ENCODE results near the gene CPNE5. TPM values are rescaled to one million over a fixed set of nuclear protein-coding genes. Genes with fewer than 3 reads are reported as not detected.
A peak's percentile ranks its signal among the peaks of the same experiment; 100 is the strongest.

The CPNE5 gene
- total RNA-seq, 1 donor from 2014 or later: not detected

DNA sequence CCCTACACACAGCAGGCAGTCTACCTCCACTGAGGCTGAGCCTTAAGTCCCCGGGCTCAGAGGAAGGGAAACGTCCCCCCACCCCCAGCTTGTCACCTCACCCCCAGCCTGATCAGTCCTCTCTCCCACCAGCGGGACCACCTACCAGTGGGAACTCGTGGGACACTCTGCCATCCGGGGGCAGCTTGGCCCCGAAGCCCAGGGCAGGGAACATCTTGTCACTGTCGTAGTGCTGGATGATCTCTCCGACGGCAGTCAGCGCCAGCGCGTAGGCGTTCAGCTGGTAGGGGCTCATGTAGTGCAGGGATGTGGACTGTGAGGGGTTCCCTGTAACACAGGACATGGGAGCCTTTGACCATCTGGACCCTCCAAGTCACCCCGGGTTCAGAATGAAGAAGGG, 93.0 kb downstream of the CPNE5 start:
- Histone ChIP-seq H3K9ac (no peak overlapping the region), H2AFZ (replicated peaks) (no peak overlapping the region), H3K4me1 (peaks cover 4% of the 10 kb centered on the region), H3K4me2 (no peak overlapping the region), H3K9me3 (ENCODE audit: low read depth) (no peaks in the 10 kb centered on the region), H3K79me2 (ENCODE audit: low read depth) (no peaks in the 10 kb centered on the region), H3K27ac (no peak overlapping the region), H3K27me3 (no peaks in the 10 kb centered on the region), H3K4me3 (no peak overlapping the region), H4K20me1 (ENCODE audit: low read depth) (no peaks in the 10 kb centered on the region), H3K36me3 (no peaks in the 10 kb centered on the region), H3F3A (ENCODE audit: low read depth) (no peaks in the 10 kb centered on the region)
- Mint-ChIP-seq H3K9me3 (peaks cover 12% of the 10 kb centered on the region), H3K27ac (peak overlapping the region; percentile 26), H3K36me3 (no peaks in the 10 kb centered on the region), H3K27me3 (ENCODE audit: insufficient read depth, low read depth) (peaks cover 10% of the 10 kb centered on the region), H3K4me3 (no peak overlapping the region), H3K4me1 (peaks cover 4% of the 10 kb centered on the region)
- TF ChIP-seq, protein P1, sequence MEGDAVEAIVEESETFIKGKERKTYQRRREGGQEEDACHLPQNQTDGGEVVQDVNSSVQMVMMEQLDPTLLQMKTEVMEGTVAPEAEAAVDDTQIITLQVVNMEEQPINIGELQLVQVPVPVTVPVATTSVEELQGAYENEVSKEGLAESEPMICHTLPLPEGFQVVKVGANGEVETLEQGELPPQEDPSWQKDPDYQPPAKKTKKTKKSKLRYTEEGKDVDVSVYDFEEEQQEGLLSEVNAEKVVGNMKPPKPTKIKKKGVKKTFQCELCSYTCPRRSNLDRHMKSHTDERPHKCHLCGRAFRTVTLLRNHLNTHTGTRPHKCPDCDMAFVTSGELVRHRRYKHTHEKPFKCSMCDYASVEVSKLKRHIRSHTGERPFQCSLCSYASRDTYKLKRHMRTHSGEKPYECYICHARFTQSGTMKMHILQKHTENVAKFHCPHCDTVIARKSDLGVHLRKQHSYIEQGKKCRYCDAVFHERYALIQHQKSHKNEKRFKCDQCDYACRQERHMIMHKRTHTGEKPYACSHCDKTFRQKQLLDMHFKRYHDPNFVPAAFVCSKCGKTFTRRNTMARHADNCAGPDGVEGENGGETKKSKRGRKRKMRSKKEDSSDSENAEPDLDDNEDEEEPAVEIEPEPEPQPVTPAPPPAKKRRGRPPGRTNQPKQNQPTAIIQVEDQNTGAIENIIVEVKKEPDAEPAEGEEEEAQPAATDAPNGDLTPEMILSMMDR (IDR thresholded peaks at IDR 0.05): no peak
- TF ChIP-seq EZH2phosphoT487 (IDR thresholded peaks at IDR 0.05): no peak
- no peak for TF ChIP-seq EZH2 (IDR thresholded peaks at IDR 0.05)
- no peak for DNase-seq (ENCODE audit: low spot score)

GRCh38 chr6:36745836-36746235, 93.4 kb downstream of the CPNE5 start:
- Mint-ChIP-seq H3K4me1 (peaks cover 4% of the 10 kb centered on the region), H3K27me3 (ENCODE audit: insufficient read depth, low read depth) (peaks cover 9% of the 10 kb centered on the region), H3K4me3 (no peak overlapping the region), H3K27ac (no peak overlapping the region), H3K9me3 (peaks cover 12% of the 10 kb centered on the region), H3K36me3 (no peaks in the 10 kb centered on the region)
- no peak overlapping the region for H3K9ac ChIP-seq
- H3K27ac ChIP-seq: no peak overlapping the region
- H4K20me1 ChIP-seq (ENCODE audit: low read depth): no peaks in the 10 kb centered on the region
- H3K4me2 ChIP-seq: no peak overlapping the region
- no peak overlapping the region for H2AFZ ChIP-seq (replicated peaks)
- H3K4me3 ChIP-seq: no peak overlapping the region
- no peaks in the 10 kb centered on the region for H3K36me3 ChIP-seq
- H3F3A ChIP-seq (ENCODE audit: low read depth): no peaks in the 10 kb centered on the region
- peaks cover 4% of the 10 kb centered on the region for H3K4me1 ChIP-seq
- H3K9me3 ChIP-seq (ENCODE audit: low read depth): no peaks in the 10 kb centered on the region
- DNase-seq (ENCODE audit: low spot score): no peak
- TF ChIP-seq EZH2phosphoT487 (IDR thresholded peaks at IDR 0.05) (no peak), EZH2 (IDR thresholded peaks at IDR 0.05) (no peak)
- TF ChIP-seq, protein P1 (IDR thresholded peaks at IDR 0.05): no peak
- no peaks in the 10 kb centered on the region for H3K27me3 ChIP-seq
- H3K79me2 ChIP-seq (ENCODE audit: low read depth): no peaks in the 10 kb centered on the region

- no peak overlapping the region for H3K4me3 Mint-ChIP-seq
- peaks cover 4% of the 10 kb centered on the region for H3K4me1 Mint-ChIP-seq
- H3K36me3 Mint-ChIP-seq: no peaks in the 10 kb centered on the region
- no peak for DNase-seq (ENCODE audit: low spot score)
- H3K4me3 ChIP-seq: no peak overlapping the region
- no peak overlapping the region for H3K4me2 ChIP-seq
- H3K27ac Mint-ChIP-seq: peak overlapping the region; percentile 33
- H3K9me3 Mint-ChIP-seq: peaks cover 9% of the 10 kb centered on the region
- H3K9ac ChIP-seq: no peak overlapping the region
- TF ChIP-seq EZH2 (IDR thresholded peaks at IDR 0.05): no peak
- TF ChIP-seq, protein P1 (IDR thresholded peaks at IDR 0.05): no peak
- TF ChIP-seq EZH2phosphoT487 (IDR thresholded peaks at IDR 0.05): no peak
- H2AFZ ChIP-seq (replicated peaks): no peak overlapping the region
- peaks cover 8% of the 10 kb centered on the region for H3K27me3 Mint-ChIP-seq (ENCODE audit: insufficient read depth, low read depth)
- no peaks in the 10 kb centered on the region for H3K36me3 ChIP-seq
- H3K79me2 ChIP-seq (ENCODE audit: low read depth): no peaks in the 10 kb centered on the region
- H3K27ac ChIP-seq: no peak overlapping the region
- peaks cover 4% of the 10 kb centered on the region for H3K4me1 ChIP-seq
- H3K27me3 ChIP-seq: no peaks in the 10 kb centered on the region
- no peaks in the 10 kb centered on the region for H3K9me3 ChIP-seq (ENCODE audit: low read depth)
- H3F3A ChIP-seq (ENCODE audit: low read depth): no peaks in the 10 kb centered on the region
- H4K20me1 ChIP-seq (ENCODE audit: low read depth): no peaks in the 10 kb centered on the region
Observed at GRCh38 chr6:36745283-36745682, 94.0 kb downstream of the CPNE5 start.
